ENCODE measurements around the gene MYO16. TPM values are rescaled to one million over a fixed set of nuclear protein-coding genes. Genes with fewer than 3 reads are reported as not detected.

The MYO16 gene
- total RNA-seq, 1 donor = not detected

- H3K27ac ChIP-seq (ENCODE audit: low read depth, low read length) = no peak overlapping the region
- no peak overlapping the region for H2AFZ ChIP-seq (ENCODE audit: low read length)
- DNase-seq (ENCODE audit: insufficient read length, low spot score, missing footprints) = no peak
- no peaks in the 10 kb centered on the region for H3K79me2 ChIP-seq (ENCODE audit: insufficient read depth, low read length)
- H3K36me3 ChIP-seq (ENCODE audit: insufficient read depth, low read length) = no peaks in the 10 kb centered on the region
- no peaks in the 10 kb centered on the region for H4K20me1 ChIP-seq (ENCODE audit: insufficient read depth, low read length)
- H3K9me3 ChIP-seq (ENCODE audit: low read depth, low read length) = no peaks in the 10 kb centered on the region
- TF ChIP-seq CTCF (IDR thresholded peaks at IDR 0.05; ENCODE audit: extremely low read depth, low read depth, low read length) = no peak
- H3K4me3 ChIP-seq (ENCODE audit: insufficient read depth, low read length) = no peak overlapping the region
- no peaks in the 10 kb centered on the region for H3K4me1 ChIP-seq (ENCODE audit: insufficient read depth, low read length)
- no peak overlapping the region for H3K4me2 ChIP-seq (ENCODE audit: insufficient read depth, low read length)
- no peaks in the 10 kb centered on the region for H3K27me3 ChIP-seq (ENCODE audit: insufficient read depth, low read length)
These were observed 363.9 kb downstream of the MYO16 start for GRCh38 chr13:108993346-108993745.

- H3K4me1 ChIP-seq (ENCODE audit: insufficient read depth, low read length) = no peaks in the 10 kb centered on the region
- H4K20me1 ChIP-seq (ENCODE audit: insufficient read depth, low read length) = no peaks in the 10 kb centered on the region
- no peaks in the 10 kb centered on the region for H3K9me3 ChIP-seq (ENCODE audit: low read depth, low read length)
- no peak overlapping the region for H3K27ac ChIP-seq (ENCODE audit: low read depth, low read length)
- no peak overlapping the region for H2AFZ ChIP-seq (ENCODE audit: low read length)
- DNase-seq (ENCODE audit: insufficient read length, low spot score, missing footprints) = no peak
- no peak for TF ChIP-seq CTCF (IDR thresholded peaks at IDR 0.05; ENCODE audit: extremely low read depth, low read depth, low read length)
- H3K4me3 ChIP-seq (ENCODE audit: insufficient read depth, low read length) = no peak overlapping the region
- no peaks in the 10 kb centered on the region for H3K36me3 ChIP-seq (ENCODE audit: insufficient read depth, low read length)
- H3K27me3 ChIP-seq (ENCODE audit: insufficient read depth, low read length) = no peaks in the 10 kb centered on the region
- no peaks in the 10 kb centered on the region for H3K79me2 ChIP-seq (ENCODE audit: insufficient read depth, low read length)
- H3K4me2 ChIP-seq (ENCODE audit: insufficient read depth, low read length) = no peak overlapping the region
These were observed 367.0 kb downstream of the MYO16 start for GRCh38 chr13:108996430-108996829.

GRCh38 chr13:109000207-109000606 is 370.8 kb downstream of the MYO16 start:
- H2AFZ ChIP-seq (ENCODE audit: low read length) = no peak overlapping the region
- no peaks in the 10 kb centered on the region for H3K4me1 ChIP-seq (ENCODE audit: insufficient read depth, low read length)
- H3K79me2 ChIP-seq (ENCODE audit: insufficient read depth, low read length) = no peaks in the 10 kb centered on the region
- no peak for TF ChIP-seq CTCF (IDR thresholded peaks at IDR 0.05; ENCODE audit: extremely low read depth, low read depth, low read length)
- no peak overlapping the region for H3K4me3 ChIP-seq (ENCODE audit: insufficient read depth, low read length)
- H4K20me1 ChIP-seq (ENCODE audit: insufficient read depth, low read length) = no peaks in the 10 kb centered on the region
- H3K36me3 ChIP-seq (ENCODE audit: insufficient read depth, low read length) = no peaks in the 10 kb centered on the region
- DNase-seq (ENCODE audit: insufficient read length, low spot score, missing footprints) = no peak
- no peaks in the 10 kb centered on the region for H3K27me3 ChIP-seq (ENCODE audit: insufficient read depth, low read length)
- no peaks in the 10 kb centered on the region for H3K9me3 ChIP-seq (ENCODE audit: low read depth, low read length)
- no peak overlapping the region for H3K4me2 ChIP-seq (ENCODE audit: insufficient read depth, low read length)
- no peak overlapping the region for H3K27ac ChIP-seq (ENCODE audit: low read depth, low read length)

GRCh38 chr13:109002934-109003333 is 373.5 kb downstream of the MYO16 start:
- DNase-seq (ENCODE audit: insufficient read length, low spot score, missing footprints) = no peak
- TF ChIP-seq CTCF (IDR thresholded peaks at IDR 0.05; ENCODE audit: extremely low read depth, low read depth, low read length) = no peak

More at GRCh38 chr13:109002934-109003333, 373.5 kb downstream of the MYO16 start:
- Histone ChIP-seq H3K4me2 (ENCODE audit: insufficient read depth, low read length) (no peak overlapping the region), H3K36me3 (ENCODE audit: insufficient read depth, low read length) (no peaks in the 10 kb centered on the region), H3K4me1 (ENCODE audit: insufficient read depth, low read length) (no peaks in the 10 kb centered on the region), H3K27ac (ENCODE audit: low read depth, low read length) (no peak overlapping the region), H4K20me1 (ENCODE audit: insufficient read depth, low read length) (no peaks in the 10 kb centered on the region), H3K27me3 (ENCODE audit: insufficient read depth, low read length) (no peaks in the 10 kb centered on the region), H3K9me3 (ENCODE audit: low read depth, low read length) (no peaks in the 10 kb centered on the region), H2AFZ (ENCODE audit: low read length) (no peak overlapping the region), H3K4me3 (ENCODE audit: insufficient read depth, low read length) (no peak overlapping the region), H3K79me2 (ENCODE audit: insufficient read depth, low read length) (no peaks in the 10 kb centered on the region)

Measured in osteoblast (primary cell).